Limb (tissue), 2 donors: ENCODE results near the gene RNU2-63P.
"Not testable (repeated sequence)": the region's sequence is repeated elsewhere in the genome, so short reads cannot be mapped to it uniquely, and the experiment has no call there.

Experiments
- DNase-seq, 2 donors: peaks; one replicate each; pipeline ENCODE4 v3.0.0-alpha.2; 2016; ENCODE audit errors: extremely low spot score in 2 of 2

RNU2-63P gene

DNA sequence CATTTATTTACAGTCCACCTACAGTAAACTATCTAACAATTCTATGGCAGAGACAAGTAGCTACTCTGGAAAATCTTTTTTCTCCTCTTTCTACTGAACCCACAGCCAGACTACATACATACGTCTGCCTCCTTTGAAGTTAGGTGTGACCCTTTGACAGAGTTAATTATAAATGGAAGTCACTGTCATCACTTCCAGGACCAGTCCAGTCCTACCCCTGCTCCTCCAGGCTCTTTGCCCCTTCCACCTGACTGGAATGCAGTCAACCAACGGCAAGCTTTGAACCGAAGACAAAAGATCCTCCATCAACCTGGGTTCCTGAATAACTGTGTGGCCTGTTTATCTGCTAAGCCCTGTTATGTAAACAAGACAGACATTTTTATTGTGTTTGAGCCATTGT, 35.2 kb downstream of the RNU2-63P start:
- not testable (repeated sequence) for DNase-seq

DNA sequence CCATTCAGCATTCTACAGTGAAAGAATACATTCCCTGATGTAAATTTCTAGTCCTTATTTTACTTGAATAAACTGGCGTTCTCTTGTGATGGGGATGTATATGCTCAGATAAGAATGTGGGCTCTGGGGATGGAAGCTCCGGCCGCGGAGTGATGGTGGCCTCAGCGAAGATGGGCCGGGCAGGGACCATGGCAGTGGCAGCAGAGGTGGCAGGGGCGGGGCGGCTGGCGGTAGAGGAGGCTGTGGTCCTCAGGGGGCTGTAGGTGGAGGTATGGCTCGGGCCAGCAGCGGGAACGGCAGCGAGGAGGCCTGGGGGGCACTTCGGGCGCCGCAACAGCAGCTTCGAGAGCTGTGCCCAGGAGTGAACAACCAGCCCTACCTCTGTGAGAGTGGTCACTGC, 44.0 kb downstream of the RNU2-63P start:
- not testable (repeated sequence) for DNase-seq
